Measurements from ENCODE around the gene ARHGDIG. TPM values are rescaled to one million over a fixed set of nuclear protein-coding genes. Genes with fewer than 3 reads are reported as not detected.

Gene ARHGDIG
- total and polyA plus RNA-seq, 9 of the 15 experiments (the other 6 are each of a cell fraction or from before 2014, with no cell fraction given) = 0.36 to 2.5 (median 0.64) TPM; not detected in 2

GRCh38 chr16:291539-291938, 11.1 kb downstream of the ARHGDIG start (continued):
- no peak for TF ChIP-seq ZBTB33 (CRISPR knock-in tag; IDR thresholded peaks at IDR 0.05)

DNA sequence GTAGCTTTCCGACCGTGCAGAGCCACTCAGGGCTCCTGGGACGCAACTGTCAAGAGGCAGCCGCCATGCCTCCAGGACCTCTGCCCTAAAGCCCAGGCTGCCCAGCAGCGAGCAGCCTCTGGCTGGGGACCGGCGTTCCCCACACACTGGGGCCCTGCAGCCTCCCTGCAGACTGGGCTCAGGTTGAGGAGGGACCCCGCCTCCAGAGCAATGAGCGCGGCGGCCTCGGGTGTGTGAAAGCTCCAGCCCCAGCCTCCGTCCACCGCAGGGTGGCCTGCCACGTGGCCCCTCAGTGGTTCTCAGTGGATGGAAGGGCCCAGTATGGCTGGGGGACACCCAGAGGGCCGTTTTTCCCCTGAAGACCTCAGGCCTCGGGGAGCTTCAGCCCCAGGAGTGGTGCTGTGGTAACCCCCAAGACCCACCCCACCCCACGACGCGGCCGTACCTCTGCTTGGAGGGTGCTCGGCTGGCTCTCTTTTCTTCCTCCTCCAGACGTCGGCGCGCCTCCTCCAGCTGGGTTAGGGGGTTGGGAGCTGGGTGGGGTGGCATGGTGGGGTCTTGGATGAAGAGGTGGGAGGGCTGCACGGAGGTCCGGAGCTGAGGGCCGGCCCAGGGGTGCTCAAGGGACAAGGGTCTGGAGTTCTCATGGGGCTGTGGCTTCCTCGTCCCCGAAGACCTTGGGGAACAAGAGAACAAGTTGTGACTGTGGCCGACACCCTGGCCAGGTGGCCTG, 12.8 kb downstream of the ARHGDIG start:
- Histone ChIP-seq H3K4me1 (replicated peaks in 1 of 2; ENCODE audit: control insufficient read depth in 2 of 2, insufficient read depth in 2 of 2, low read length in 2 of 2) (peaks cover 0 to 22% of the 10 kb centered on the region in 2 experiments; a peak in 2 of 5 replicates), H3K9me1 (ENCODE audit: control insufficient read depth, insufficient read depth, low read length) (no peaks in the 10 kb centered on the region), H3K36me3 (ENCODE audit: control insufficient read depth, insufficient read depth, low read length) (peaks cover 82% of the 10 kb centered on the region; the same call in 1 of the 3 replicates), H3K27ac (ENCODE audit: extremely low read depth, low read depth, low read length) (no peak overlapping the region), H3K9me3 (replicated peaks; ENCODE audit: control insufficient read depth, insufficient read depth, low read depth, low read length) (no peaks in the 10 kb centered on the region), H3K4me3 (no peak overlapping the region), H3K79me2 (ENCODE audit: control insufficient read depth, insufficient read depth, low read length) (no peaks in the 10 kb centered on the region), H4K20me1 (replicated peaks; ENCODE audit: control insufficient read depth, insufficient read depth, low read length) (no peaks in the 10 kb centered on the region), H2AFZ (ENCODE audit: low read depth, low read length) (no peak overlapping the region), H3K27me3 (ENCODE audit: control insufficient read depth in 2 of 2, insufficient read depth in 2 of 2, low read length in 2 of 2) (no peaks in the 10 kb centered on the region), H3K9ac (ENCODE audit: insufficient read depth in 1 of 2, low read depth in 2 of 2, low read length in 2 of 2) (no peak overlapping the region), H3K4me2 (ENCODE audit: insufficient read depth, low read length) (no peak overlapping the region)
- no TSS peak for BruUV-seq (replicated peaks)
- intact Hi-C loops (cut with micrococcal nuclease) (no loop called here), in situ Hi-C loops (cut with MboI) (no loop called here)
- no peak for DNase-seq (ENCODE audit: extremely low read depth in 1 of 4, low spot score in 3 of 4)
- 91% methylated on average over 18 of the region's 32 CpGs for WGBS (ENCODE audit: insufficient coverage, low coverage, missing lambda C conversion rate)
- no peak for FAIRE-seq
- ChIA-PET POLR2A (interaction anchor here (0.6 kb wide), 1 partner anchor 386 kb away, joined by 4 read pairs; no protein-coding TSS in a partner anchor), CTCF (ENCODE audit: low intra/inter-chr PET ratio) (no interaction called here)
- ATAC-seq = no peak
- no peak for TF ChIP-seq ZNF695 (CRISPR knock-in tag; IDR thresholded peaks at IDR 0.05)
- TF ChIP-seq GTF2E2 (tag; IDR thresholded peaks at IDR 0.05) = no peak
- TF ChIP-seq, protein P1, sequence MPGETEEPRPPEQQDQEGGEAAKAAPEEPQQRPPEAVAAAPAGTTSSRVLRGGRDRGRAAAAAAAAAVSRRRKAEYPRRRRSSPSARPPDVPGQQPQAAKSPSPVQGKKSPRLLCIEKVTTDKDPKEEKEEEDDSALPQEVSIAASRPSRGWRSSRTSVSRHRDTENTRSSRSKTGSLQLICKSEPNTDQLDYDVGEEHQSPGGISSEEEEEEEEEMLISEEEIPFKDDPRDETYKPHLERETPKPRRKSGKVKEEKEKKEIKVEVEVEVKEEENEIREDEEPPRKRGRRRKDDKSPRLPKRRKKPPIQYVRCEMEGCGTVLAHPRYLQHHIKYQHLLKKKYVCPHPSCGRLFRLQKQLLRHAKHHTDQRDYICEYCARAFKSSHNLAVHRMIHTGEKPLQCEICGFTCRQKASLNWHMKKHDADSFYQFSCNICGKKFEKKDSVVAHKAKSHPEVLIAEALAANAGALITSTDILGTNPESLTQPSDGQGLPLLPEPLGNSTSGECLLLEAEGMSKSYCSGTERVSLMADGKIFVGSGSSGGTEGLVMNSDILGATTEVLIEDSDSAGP (CRISPR knock-in tag; IDR thresholded peaks at IDR 0.05) = no peak
- TF ChIP-seq MXI1 (IDR thresholded peaks at IDR 0.05; ENCODE audit: low read depth, low read length) = no peak
- no peak for TF ChIP-seq NBN (IDR thresholded peaks at IDR 0.05; ENCODE audit: low read depth)
- TF ChIP-seq, protein P2, sequence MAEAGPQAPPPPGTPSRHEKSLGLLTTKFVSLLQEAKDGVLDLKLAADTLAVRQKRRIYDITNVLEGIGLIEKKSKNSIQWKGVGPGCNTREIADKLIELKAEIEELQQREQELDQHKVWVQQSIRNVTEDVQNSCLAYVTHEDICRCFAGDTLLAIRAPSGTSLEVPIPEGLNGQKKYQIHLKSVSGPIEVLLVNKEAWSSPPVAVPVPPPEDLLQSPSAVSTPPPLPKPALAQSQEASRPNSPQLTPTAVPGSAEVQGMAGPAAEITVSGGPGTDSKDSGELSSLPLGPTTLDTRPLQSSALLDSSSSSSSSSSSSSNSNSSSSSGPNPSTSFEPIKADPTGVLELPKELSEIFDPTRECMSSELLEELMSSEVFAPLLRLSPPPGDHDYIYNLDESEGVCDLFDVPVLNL (CRISPR knock-in tag; IDR thresholded peaks at IDR 0.05; ENCODE audit: low read depth) = no peak
- TF ChIP-seq RBM22 (IDR thresholded peaks at IDR 0.05; ENCODE audit: low read depth, low read length, poor library complexity, severe bottlenecking) = peak; percentile 72
- TF ChIP-seq POLR2G (IDR thresholded peaks at IDR 0.05; ENCODE audit: low read depth, low read length) = peak; percentile 45; the same call in 1 of the 2 replicates
- TF ChIP-seq, protein P3, sequence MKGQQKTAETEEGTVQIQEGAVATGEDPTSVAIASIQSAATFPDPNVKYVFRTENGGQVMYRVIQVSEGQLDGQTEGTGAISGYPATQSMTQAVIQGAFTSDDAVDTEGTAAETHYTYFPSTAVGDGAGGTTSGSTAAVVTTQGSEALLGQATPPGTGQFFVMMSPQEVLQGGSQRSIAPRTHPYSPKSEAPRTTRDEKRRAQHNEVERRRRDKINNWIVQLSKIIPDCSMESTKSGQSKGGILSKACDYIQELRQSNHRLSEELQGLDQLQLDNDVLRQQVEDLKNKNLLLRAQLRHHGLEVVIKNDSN (CRISPR knock-in tag; IDR thresholded peaks at IDR 0.05) = no peak
